Ishikawa (cell line): ENCODE data around the gene SORBS2.
A peak's percentile ranks its signal among the peaks of the same experiment; 100 is the strongest.

ENCODE experiments used
- CEBPB ChIP-seq: IDR thresholded peaks from 2 replicates; pipeline ENCODE4 v1.6.1; 2012
- CREB1 ChIP-seq: IDR thresholded peaks from 2 replicates; pipeline ENCODE4 v1.6.1; 2012; ENCODE audit warnings: low read depth
- EGR1 ChIP-seq: IDR thresholded peaks from 2 replicates; pipeline ENCODE4 v1.6.1; 2012
- EP300 ChIP-seq: IDR thresholded peaks from 2 replicates; pipeline ENCODE4 v1.6.1; 2012; ENCODE audit warnings: borderline replicate concordance
- FOXM1 ChIP-seq: IDR thresholded peaks from 2 replicates; pipeline ENCODE4 v1.6.1; 2012; ENCODE audit warnings: low read depth, borderline replicate concordance
- NFIC ChIP-seq: IDR thresholded peaks from 2 replicates; pipeline ENCODE4 v1.6.1; 2012
- RAD21 ChIP-seq: IDR thresholded peaks from 2 replicates; pipeline ENCODE4 v1.6.1; 2012; ENCODE audit warnings: low read depth
- REST ChIP-seq: IDR thresholded peaks from 2 replicates; pipeline ENCODE4 v1.6.1; 2012; ENCODE audit warnings: low read depth, mild to moderate bottlenecking
- TAF1 ChIP-seq: IDR thresholded peaks from 2 replicates; pipeline ENCODE4 v1.6.1; 2012; ENCODE audit warnings: low read depth, mild to moderate bottlenecking
- TCF12 ChIP-seq: IDR thresholded peaks from 2 replicates; pipeline ENCODE4 v1.6.1; 2012; ENCODE audit warnings: low read depth
- TEAD4 ChIP-seq: IDR thresholded peaks from 2 replicates; pipeline ENCODE4 v1.6.1; 2012
- USF1 ChIP-seq: IDR thresholded peaks from 2 replicates; pipeline ENCODE4 v1.6.1; 2012
- YY1 ChIP-seq: IDR thresholded peaks from 2 replicates; pipeline ENCODE4 v1.6.1; 2012; ENCODE audit warnings: low read depth
- ZBTB7A ChIP-seq: IDR thresholded peaks from 2 replicates; pipeline ENCODE4 v1.6.1; 2012; ENCODE audit warnings: low read depth
- TF ChIP-seq, protein P1 (sequence below): IDR thresholded peaks from 2 replicates; pipeline ENCODE4 v1.6.1; 2012

The SORBS2 gene

GRCh38 chr4:185637163-185637875, 174.7 kb downstream of the SORBS2 start:
- TF ChIP-seq REST (no peak), TEAD4 (no peak), TAF1 (no peak), FOXM1 (no peak), YY1 (no peak), NFIC (no peak), TCF12 (no peak), EGR1 (no peak), EP300 (no peak), USF1 (no peak), CEBPB (no peak), RAD21 (no peak), CREB1 (no peak), ZBTB7A (no peak)
- TF ChIP-seq, protein P1, sequence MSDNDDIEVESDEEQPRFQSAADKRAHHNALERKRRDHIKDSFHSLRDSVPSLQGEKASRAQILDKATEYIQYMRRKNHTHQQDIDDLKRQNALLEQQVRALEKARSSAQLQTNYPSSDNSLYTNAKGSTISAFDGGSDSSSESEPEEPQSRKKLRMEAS: no peak

DNA sequence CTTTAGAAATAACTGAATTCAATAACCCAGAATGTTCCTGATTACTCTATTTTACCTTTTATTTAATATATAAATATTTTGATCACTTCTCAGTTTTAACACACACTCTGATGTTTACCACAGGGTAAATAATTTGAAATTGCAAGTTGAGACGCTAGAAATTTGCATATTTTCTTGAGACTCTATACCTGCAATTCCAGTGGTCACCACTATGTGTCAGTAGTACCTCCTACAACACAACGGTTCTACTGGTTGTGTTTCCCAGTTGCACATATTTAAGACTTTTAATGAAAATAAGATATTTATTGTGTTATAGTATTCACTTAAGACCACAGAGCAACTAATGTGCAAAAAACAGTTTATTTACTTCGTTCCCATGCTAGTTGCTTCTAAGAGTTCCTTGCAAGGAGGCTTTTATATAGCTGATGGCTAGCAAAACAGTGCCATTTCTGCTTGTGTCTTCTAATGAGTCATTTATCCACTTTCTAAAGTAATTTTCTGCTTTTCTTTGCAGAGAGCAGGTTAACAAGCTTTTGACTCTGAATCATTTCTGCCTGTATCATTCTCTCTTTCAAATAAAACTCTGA, 177.8 kb downstream of the SORBS2 start:
- TF ChIP-seq ZBTB7A: no peak
- TF ChIP-seq NFIC: no peak
- peak; percentile 54 for TF ChIP-seq RAD21
- TF ChIP-seq TCF12: no peak
- no peak for TF ChIP-seq FOXM1

DNA sequence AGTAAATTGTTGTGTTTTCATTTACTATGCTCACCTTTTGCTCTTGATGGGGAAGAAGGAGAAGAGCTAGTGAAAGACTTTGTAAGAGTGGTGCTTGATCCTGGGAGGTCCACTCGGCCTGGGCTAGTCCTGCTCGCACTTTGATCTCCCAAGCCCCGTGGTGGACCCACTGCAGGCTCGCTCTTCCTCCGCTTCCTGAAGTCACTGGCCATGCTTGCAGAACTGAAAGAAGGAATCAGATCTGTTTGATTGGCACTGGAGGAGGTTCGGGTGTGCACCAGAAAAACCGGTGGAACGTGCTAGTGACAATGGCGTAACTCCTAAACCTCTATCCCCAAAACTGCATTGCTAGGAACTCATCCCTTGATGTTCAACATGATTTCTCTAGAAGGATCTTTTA, 185.2 kb downstream of the SORBS2 start:
- no peak for TF ChIP-seq EGR1
- no peak for TF ChIP-seq TEAD4
- no peak for TF ChIP-seq RAD21
- no peak for TF ChIP-seq YY1
- TF ChIP-seq NFIC: no peak
- TF ChIP-seq ZBTB7A: no peak
- TF ChIP-seq TAF1: no peak
- TF ChIP-seq CEBPB: no peak
- no peak for TF ChIP-seq TCF12
- no peak for TF ChIP-seq USF1
- no peak for TF ChIP-seq FOXM1
- no peak for TF ChIP-seq CREB1
- TF ChIP-seq, protein P1: no peak
- TF ChIP-seq EP300: no peak
- no peak for TF ChIP-seq REST

DNA sequence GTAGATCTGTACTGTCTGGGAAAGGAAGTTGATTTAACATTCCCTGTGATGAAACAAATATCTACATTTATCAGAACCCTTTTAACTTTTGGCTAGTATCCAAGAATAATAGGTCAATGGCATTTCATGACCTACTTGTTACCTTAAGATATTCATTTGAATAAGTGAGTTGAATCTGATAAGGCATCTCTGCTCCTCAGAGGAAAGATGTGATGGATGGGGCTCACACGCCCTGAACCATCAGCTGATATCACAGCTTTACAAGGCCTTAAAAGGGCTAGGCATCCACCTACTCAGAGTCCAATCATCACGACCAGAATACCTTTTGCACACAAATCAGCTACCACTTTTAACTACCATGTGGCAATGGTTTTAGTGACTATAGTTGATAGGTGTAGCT, 186.5 kb downstream of the SORBS2 start:
- TF ChIP-seq REST: no peak

DNA sequence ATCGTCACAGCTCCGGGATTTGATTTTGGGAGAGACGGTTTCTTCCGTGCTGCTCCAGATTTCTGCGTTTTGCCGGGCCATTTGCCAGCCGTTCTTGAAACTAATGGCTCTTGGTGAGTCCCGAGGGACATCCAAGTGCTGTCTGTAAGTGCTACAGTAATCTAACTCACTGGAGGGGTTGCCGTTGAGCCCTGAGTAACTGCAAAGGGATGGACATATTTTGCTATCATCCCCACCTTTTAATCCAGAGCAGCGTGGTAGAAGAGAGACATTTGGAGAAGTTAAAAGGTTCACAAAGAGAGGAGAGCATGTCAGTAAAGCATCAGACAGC, 187.8 kb downstream of the SORBS2 start:
- TF ChIP-seq CREB1 (no peak), EP300 (no peak), ZBTB7A (no peak), RAD21 (no peak), USF1 (no peak), YY1 (no peak), FOXM1 (no peak), TAF1 (no peak), NFIC (no peak)
